HEK293T (cell line): Measurements from ENCODE around the gene YBX3.

ENCODE experiments used
- ARNT ChIP-seq: fragments of 450-650 bp; IDR thresholded peaks from 2 replicates; pipeline ENCODE4 v1.6.1; 2017; ENCODE audit warnings: mild to moderate bottlenecking
- BHLHE40 ChIP-seq: fragments of 450-650 bp; IDR thresholded peaks from 2 replicates; pipeline ENCODE4 v1.6.1; 2016; ENCODE audit warnings: mild to moderate bottlenecking, moderate library complexity, borderline replicate concordance
- CTBP1 ChIP-seq: fragments of 450-650 bp; IDR thresholded peaks from 2 replicates; pipeline ENCODE4 v1.6.1; 2016; ENCODE audit warnings: borderline replicate concordance
- ELF4 ChIP-seq: fragments of 450-650 bp; IDR thresholded peaks from 2 replicates; pipeline ENCODE4 v1.6.1; 2017; ENCODE audit warnings: antibody characterized with exemption
- FOXK2 ChIP-seq: fragments of 450-650 bp; IDR thresholded peaks from 2 replicates; pipeline ENCODE4 v1.6.1; 2016; ENCODE audit warnings: mild to moderate bottlenecking
- FOXM1 ChIP-seq: fragments of 450-650 bp; IDR thresholded peaks from 2 replicates; pipeline ENCODE4 v1.6.1; 2017; ENCODE audit warnings: mild to moderate bottlenecking, borderline replicate concordance
- HDGF ChIP-seq: fragments of 450-650 bp; IDR thresholded peaks from 2 replicates; pipeline ENCODE4 v1.6.1; 2017; ENCODE audit warnings: antibody characterized with exemption, borderline replicate concordance
- L3MBTL2 ChIP-seq: fragments of 450-650 bp; conservative IDR thresholded peaks from 2 replicates; pipeline ENCODE4 v1.6.1; 2016; ENCODE audit warnings: mild to moderate bottlenecking
- LEF1 ChIP-seq: fragments of 450-650 bp; IDR thresholded peaks from 2 replicates; pipeline ENCODE4 v1.6.1; 2017; ENCODE audit warnings: mild to moderate bottlenecking, borderline replicate concordance
- SP1 ChIP-seq: fragments of 450-650 bp; IDR thresholded peaks from 2 replicates; pipeline ENCODE4 v1.6.1; 2017
- SUZ12 ChIP-seq: fragments of 450-650 bp; IDR thresholded peaks from 2 replicates; pipeline ENCODE4 v1.6.1; 2016; ENCODE audit warnings: mild to moderate bottlenecking
- ZNF384 ChIP-seq: fragments of 450-650 bp; IDR thresholded peaks from 2 replicates; pipeline ENCODE4 v1.6.1; 2016
- TF ChIP-seq, protein P1 (sequence below): fragments of 450-650 bp; IDR thresholded peaks from 2 replicates; pipeline ENCODE4 v1.6.1; 2016

DNA sequence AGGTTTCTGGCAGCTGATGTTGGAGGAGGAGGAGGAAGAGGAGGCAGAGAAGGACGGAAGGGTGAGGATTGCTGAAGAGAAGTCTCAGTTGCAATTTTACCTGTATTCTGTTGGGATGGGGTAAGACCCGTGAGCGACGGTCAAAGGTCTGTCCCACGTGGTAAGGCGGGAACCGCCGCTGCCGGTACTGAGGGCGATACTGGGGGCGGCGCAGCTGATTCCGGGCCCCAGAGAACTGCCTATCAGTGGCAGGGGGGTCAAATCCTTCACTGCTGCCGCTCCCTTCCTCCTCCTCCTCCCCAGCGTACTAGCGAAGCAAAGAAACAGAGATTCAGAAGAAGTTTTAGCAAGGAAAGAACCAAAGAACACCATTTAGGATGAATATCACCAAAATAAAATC is 13.3 kb downstream of the YBX3 start:
- TF ChIP-seq SUZ12 (no peak), BHLHE40 (no peak), ARNT (no peak), FOXM1 (no peak), L3MBTL2 (no peak), SP1 (no peak), ELF4 (no peak), LEF1 (no peak), HDGF (no peak), FOXK2 (no peak), ZNF384 (no peak), CTBP1 (no peak)
- TF ChIP-seq, protein P1, sequence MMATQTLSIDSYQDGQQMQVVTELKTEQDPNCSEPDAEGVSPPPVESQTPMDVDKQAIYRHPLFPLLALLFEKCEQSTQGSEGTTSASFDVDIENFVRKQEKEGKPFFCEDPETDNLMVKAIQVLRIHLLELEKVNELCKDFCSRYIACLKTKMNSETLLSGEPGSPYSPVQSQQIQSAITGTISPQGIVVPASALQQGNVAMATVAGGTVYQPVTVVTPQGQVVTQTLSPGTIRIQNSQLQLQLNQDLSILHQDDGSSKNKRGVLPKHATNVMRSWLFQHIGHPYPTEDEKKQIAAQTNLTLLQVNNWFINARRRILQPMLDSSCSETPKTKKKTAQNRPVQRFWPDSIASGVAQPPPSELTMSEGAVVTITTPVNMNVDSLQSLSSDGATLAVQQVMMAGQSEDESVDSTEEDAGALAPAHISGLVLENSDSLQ: no peak
